Measurements from ENCODE around the gene RIN2. TPM values are rescaled to one million over a fixed set of nuclear protein-coding genes. Genes with fewer than 3 reads are reported as not detected.

The RIN2 gene
- total and polyA plus RNA-seq, 4 donors, result 3.4 to 16.6 (median 6.3) TPM

DNA sequence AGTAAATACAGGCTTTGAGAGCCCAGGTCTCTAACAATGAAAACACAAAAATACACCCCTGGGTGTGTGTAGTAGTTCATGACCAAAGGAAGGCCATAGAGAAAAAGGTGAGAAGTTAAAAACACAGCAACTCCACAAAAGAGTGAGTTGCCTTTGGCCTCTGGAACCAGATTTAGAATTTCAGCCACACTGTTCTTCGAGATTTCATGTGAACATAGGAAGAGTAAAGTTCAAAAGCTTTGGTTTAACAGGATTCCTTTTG is 43.5 kb upstream of the RIN2 start:
- H3K9me3 ChIP-seq (ENCODE audit: control insufficient read depth in 4 of 4, low read length in 3 of 4), result no peaks in the 10 kb centered on the region
- no peak overlapping the region for H3K9ac ChIP-seq (ENCODE audit: low read depth in 1 of 2, low read length in 2 of 2)
- H3K4me3 ChIP-seq (ENCODE audit: low read depth in 1 of 3, low read length in 3 of 3), result no peak overlapping the region
- H3K4me1 ChIP-seq (ENCODE audit: control insufficient read depth in 4 of 4, insufficient read depth in 4 of 4, low read length in 3 of 4), result no peaks in the 10 kb centered on the region
- no peak for DNase-seq (ENCODE audit: low spot score)
- H3K27ac ChIP-seq (ENCODE audit: low read depth in 1 of 2, low read length in 2 of 2), result no peak overlapping the region
- 56% methylated on average over 1 of the region's 1 CpG for WGBS
- TF ChIP-seq, protein P1, sequence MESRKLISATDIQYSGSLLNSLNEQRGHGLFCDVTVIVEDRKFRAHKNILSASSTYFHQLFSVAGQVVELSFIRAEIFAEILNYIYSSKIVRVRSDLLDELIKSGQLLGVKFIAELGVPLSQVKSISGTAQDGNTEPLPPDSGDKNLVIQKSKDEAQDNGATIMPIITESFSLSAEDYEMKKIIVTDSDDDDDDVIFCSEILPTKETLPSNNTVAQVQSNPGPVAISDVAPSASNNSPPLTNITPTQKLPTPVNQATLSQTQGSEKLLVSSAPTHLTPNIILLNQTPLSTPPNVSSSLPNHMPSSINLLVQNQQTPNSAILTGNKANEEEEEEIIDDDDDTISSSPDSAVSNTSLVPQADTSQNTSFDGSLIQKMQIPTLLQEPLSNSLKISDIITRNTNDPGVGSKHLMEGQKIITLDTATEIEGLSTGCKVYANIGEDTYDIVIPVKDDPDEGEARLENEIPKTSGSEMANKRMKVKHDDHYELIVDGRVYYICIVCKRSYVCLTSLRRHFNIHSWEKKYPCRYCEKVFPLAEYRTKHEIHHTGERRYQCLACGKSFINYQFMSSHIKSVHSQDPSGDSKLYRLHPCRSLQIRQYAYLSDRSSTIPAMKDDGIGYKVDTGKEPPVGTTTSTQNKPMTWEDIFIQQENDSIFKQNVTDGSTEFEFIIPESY (IDR thresholded peaks at IDR 0.05), result no peak
- TF ChIP-seq JUND (IDR thresholded peaks at IDR 0.05) (no peak), RXRA (IDR thresholded peaks at IDR 0.05) (no peak), FOXA2 (IDR thresholded peaks at IDR 0.05) (no peak), RAD21 (IDR thresholded peaks at IDR 0.05) (no peak), YY1 (IDR thresholded peaks at IDR 0.05) (no peak), HNF4A (conservative IDR thresholded peaks at IDR 0.05) (no peak), NR2F2 (IDR thresholded peaks at IDR 0.05) (no peak), GABPA (IDR thresholded peaks at IDR 0.05 in 1 of 2, conservative IDR thresholded peaks at IDR 0.05 in 1 of 2) (no peak), TAF1 (conservative IDR thresholded peaks at IDR 0.05) (no peak)
- H3K27me3 ChIP-seq (ENCODE audit: control insufficient read depth in 4 of 4, insufficient read depth in 4 of 4, low read length in 3 of 4), result no peaks in the 10 kb centered on the region
- H3K36me3 ChIP-seq (ENCODE audit: control insufficient read depth in 4 of 4, insufficient read depth in 3 of 4, low read depth in 1 of 4, low read length in 3 of 4), result no peaks in the 10 kb centered on the region

DNA sequence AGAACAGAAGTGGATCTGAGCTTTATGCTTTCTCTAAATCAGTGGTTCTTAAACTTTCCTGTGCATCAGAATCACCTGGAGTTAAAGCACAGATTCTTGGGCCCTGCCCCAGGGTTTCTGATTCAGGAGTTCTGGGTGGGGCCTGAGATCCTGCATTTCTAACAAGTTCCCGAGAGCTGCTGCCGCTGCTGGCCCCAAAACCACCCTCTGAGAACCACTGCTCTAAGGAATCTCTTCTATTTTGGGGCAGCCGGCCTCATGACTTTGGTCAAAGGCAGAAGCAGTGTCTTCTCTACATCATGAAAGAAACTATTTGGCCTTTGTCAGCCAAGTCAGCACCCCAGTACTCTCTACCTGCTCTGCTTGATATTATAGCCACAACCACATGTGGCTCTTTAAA is 42.1 kb upstream of the RIN2 start:
- Histone ChIP-seq H3K4me3 (ENCODE audit: low read depth in 1 of 3, low read length in 3 of 3) (no peak overlapping the region), H3K4me1 (ENCODE audit: control insufficient read depth in 4 of 4, insufficient read depth in 4 of 4, low read length in 3 of 4) (no peaks in the 10 kb centered on the region), H3K9me3 (ENCODE audit: control insufficient read depth in 4 of 4, low read length in 3 of 4) (no peaks in the 10 kb centered on the region), H3K36me3 (ENCODE audit: control insufficient read depth in 4 of 4, insufficient read depth in 3 of 4, low read depth in 1 of 4, low read length in 3 of 4) (no peaks in the 10 kb centered on the region), H3K27ac (ENCODE audit: low read depth in 1 of 2, low read length in 2 of 2) (no peak overlapping the region), H3K27me3 (ENCODE audit: control insufficient read depth in 4 of 4, insufficient read depth in 4 of 4, low read length in 3 of 4) (no peaks in the 10 kb centered on the region), H3K9ac (ENCODE audit: low read depth in 1 of 2, low read length in 2 of 2) (no peak overlapping the region)
- DNase-seq (ENCODE audit: low spot score), result no peak
- no peak for TF ChIP-seq JUND (IDR thresholded peaks at IDR 0.05)
- TF ChIP-seq RAD21 (IDR thresholded peaks at IDR 0.05), result no peak
- TF ChIP-seq, protein P2, sequence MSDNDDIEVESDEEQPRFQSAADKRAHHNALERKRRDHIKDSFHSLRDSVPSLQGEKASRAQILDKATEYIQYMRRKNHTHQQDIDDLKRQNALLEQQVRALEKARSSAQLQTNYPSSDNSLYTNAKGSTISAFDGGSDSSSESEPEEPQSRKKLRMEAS (IDR thresholded peaks at IDR 0.05), result no peak
- TF ChIP-seq GABPA (IDR thresholded peaks at IDR 0.05 in 1 of 2, conservative IDR thresholded peaks at IDR 0.05 in 1 of 2), result no peak
- TF ChIP-seq, protein P3, sequence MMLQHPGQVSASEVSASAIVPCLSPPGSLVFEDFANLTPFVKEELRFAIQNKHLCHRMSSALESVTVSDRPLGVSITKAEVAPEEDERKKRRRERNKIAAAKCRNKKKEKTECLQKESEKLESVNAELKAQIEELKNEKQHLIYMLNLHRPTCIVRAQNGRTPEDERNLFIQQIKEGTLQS (IDR thresholded peaks at IDR 0.05), result no peak
- 96% methylated on average over 3 of the region's 3 CpGs for WGBS

DNA sequence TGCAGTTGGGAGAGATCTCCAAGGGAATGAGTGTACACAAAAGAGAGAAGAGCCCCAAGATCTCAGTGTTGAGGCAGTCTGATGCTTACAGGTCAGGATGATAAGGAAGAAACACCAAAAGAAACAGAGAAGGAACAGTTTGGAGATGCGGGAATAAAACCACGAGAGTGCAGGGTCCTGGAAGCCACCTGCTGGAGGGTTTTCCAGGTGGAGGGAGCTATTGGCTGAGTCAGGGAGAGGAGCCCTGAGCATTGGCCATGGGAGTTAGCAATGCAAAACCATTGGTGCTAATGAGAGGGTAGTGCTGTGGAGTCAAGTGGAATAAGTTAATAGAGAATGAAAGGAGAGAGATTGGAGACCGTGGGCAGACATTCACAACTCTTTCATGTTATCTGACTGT is 39.2 kb upstream of the RIN2 start:
- no peak for DNase-seq (ENCODE audit: low spot score)
- no peak overlapping the region for H3K4me3 ChIP-seq (ENCODE audit: low read depth in 1 of 3, low read length in 3 of 3)
- no peaks in the 10 kb centered on the region for H3K4me1 ChIP-seq (ENCODE audit: control insufficient read depth in 4 of 4, insufficient read depth in 4 of 4, low read length in 3 of 4)
- no peaks in the 10 kb centered on the region for H3K36me3 ChIP-seq (ENCODE audit: control insufficient read depth in 4 of 4, insufficient read depth in 3 of 4, low read depth in 1 of 4, low read length in 3 of 4)
- no peak for TF ChIP-seq GABPA (IDR thresholded peaks at IDR 0.05 in 1 of 2, conservative IDR thresholded peaks at IDR 0.05 in 1 of 2)
- TF ChIP-seq, protein P3 (IDR thresholded peaks at IDR 0.05), result no peak
- no peak for TF ChIP-seq FOXA1 (IDR thresholded peaks at IDR 0.05)
- TF ChIP-seq, protein P1 (IDR thresholded peaks at IDR 0.05), result no peak
- TF ChIP-seq, protein P4, sequence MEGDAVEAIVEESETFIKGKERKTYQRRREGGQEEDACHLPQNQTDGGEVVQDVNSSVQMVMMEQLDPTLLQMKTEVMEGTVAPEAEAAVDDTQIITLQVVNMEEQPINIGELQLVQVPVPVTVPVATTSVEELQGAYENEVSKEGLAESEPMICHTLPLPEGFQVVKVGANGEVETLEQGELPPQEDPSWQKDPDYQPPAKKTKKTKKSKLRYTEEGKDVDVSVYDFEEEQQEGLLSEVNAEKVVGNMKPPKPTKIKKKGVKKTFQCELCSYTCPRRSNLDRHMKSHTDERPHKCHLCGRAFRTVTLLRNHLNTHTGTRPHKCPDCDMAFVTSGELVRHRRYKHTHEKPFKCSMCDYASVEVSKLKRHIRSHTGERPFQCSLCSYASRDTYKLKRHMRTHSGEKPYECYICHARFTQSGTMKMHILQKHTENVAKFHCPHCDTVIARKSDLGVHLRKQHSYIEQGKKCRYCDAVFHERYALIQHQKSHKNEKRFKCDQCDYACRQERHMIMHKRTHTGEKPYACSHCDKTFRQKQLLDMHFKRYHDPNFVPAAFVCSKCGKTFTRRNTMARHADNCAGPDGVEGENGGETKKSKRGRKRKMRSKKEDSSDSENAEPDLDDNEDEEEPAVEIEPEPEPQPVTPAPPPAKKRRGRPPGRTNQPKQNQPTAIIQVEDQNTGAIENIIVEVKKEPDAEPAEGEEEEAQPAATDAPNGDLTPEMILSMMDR (IDR thresholded peaks at IDR 0.05; ENCODE audit: low read depth, low read length, missing input control), result no peak
- TF ChIP-seq, protein P5, sequence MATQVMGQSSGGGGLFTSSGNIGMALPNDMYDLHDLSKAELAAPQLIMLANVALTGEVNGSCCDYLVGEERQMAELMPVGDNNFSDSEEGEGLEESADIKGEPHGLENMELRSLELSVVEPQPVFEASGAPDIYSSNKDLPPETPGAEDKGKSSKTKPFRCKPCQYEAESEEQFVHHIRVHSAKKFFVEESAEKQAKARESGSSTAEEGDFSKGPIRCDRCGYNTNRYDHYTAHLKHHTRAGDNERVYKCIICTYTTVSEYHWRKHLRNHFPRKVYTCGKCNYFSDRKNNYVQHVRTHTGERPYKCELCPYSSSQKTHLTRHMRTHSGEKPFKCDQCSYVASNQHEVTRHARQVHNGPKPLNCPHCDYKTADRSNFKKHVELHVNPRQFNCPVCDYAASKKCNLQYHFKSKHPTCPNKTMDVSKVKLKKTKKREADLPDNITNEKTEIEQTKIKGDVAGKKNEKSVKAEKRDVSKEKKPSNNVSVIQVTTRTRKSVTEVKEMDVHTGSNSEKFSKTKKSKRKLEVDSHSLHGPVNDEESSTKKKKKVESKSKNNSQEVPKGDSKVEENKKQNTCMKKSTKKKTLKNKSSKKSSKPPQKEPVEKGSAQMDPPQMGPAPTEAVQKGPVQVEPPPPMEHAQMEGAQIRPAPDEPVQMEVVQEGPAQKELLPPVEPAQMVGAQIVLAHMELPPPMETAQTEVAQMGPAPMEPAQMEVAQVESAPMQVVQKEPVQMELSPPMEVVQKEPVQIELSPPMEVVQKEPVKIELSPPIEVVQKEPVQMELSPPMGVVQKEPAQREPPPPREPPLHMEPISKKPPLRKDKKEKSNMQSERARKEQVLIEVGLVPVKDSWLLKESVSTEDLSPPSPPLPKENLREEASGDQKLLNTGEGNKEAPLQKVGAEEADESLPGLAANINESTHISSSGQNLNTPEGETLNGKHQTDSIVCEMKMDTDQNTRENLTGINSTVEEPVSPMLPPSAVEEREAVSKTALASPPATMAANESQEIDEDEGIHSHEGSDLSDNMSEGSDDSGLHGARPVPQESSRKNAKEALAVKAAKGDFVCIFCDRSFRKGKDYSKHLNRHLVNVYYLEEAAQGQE (IDR thresholded peaks at IDR 0.05), result no peak
- no peak for TF ChIP-seq YY1 (IDR thresholded peaks at IDR 0.05)
- TF ChIP-seq, protein P2 (IDR thresholded peaks at IDR 0.05), result no peak
- no peak for TF ChIP-seq SP1 (IDR thresholded peaks at IDR 0.05)
- no peak for TF ChIP-seq TAF1 (conservative IDR thresholded peaks at IDR 0.05)
- no peak for TF ChIP-seq NR2F2 (IDR thresholded peaks at IDR 0.05)
- TF ChIP-seq JUND (IDR thresholded peaks at IDR 0.05), result no peak
- no peak for TF ChIP-seq FOXA2 (IDR thresholded peaks at IDR 0.05)
- no peak overlapping the region for H3K9ac ChIP-seq (ENCODE audit: low read depth in 1 of 2, low read length in 2 of 2)
- H3K9me3 ChIP-seq (ENCODE audit: control insufficient read depth in 4 of 4, low read length in 3 of 4), result no peaks in the 10 kb centered on the region
- H3K27me3 ChIP-seq (ENCODE audit: control insufficient read depth in 4 of 4, insufficient read depth in 4 of 4, low read length in 3 of 4), result no peaks in the 10 kb centered on the region
- no peak overlapping the region for H3K27ac ChIP-seq (ENCODE audit: low read depth in 1 of 2, low read length in 2 of 2)
- 81% methylated on average over 3 of the region's 3 CpGs for WGBS

Data from liver (tissue), 9 donors.